ENCODE data around the gene HSPA4.
"Not testable (repeated sequence)": the region's sequence is repeated elsewhere in the genome, so short reads cannot be mapped to it uniquely, and the experiment has no call there.

- TF ChIP-seq EZH2 (IDR thresholded peaks at IDR 0.05; ENCODE audit: insufficient read depth, poor library complexity, severe bottlenecking); EZH2phosphoT487 (IDR thresholded peaks at IDR 0.05; ENCODE audit: insufficient read depth, low read depth): not testable (repeated sequence)
These were observed 15.1 kb upstream of the HSPA4 start for GRCh38 chr5:133036677-133037076.
